ENCODE data around the gene CDH13.

- TF ChIP-seq CTCF (IDR thresholded peaks at IDR 0.05; ENCODE audit: extremely low read depth in 1 of 2, insufficient read depth in 1 of 2, low read depth in 1 of 2, low read length in 2 of 2) = no peak
- TF ChIP-seq MAX (IDR thresholded peaks at IDR 0.05; ENCODE audit: insufficient read depth, insufficient read length) = no peak
- TF ChIP-seq POLR2A (IDR thresholded peaks at IDR 0.05; ENCODE audit: low read depth, low read length) = no peak
- TF ChIP-seq MYC (IDR thresholded peaks at IDR 0.05; ENCODE audit: low read depth, low read length) = no peak
- no peak for TF ChIP-seq JUN (IDR thresholded peaks at IDR 0.05; ENCODE audit: borderline replicate concordance, insufficient read depth, insufficient read length, low read depth)
- TF ChIP-seq EZH2 (IDR thresholded peaks at IDR 0.05; ENCODE audit: borderline replicate concordance, low read depth, low read length, severe bottlenecking) = no peak
These were observed 843.6 kb downstream of the CDH13 start for GRCh38 chr16:83470416-83470815.

Measured in endothelial cell of umbilical vein (primary cell).